Cerebellar cortex (tissue), 1 donor: ENCODE data around the gene HBB.
"Not testable (repeated sequence)": the region's sequence is repeated elsewhere in the genome, so short reads cannot be mapped to it uniquely, and the experiment has no call there.

Experiments used
- DNase-seq: peaks from one replicate; pipeline ENCODE4 v3.0.0-alpha.2; 2015; ENCODE audit warnings: low spot score

The HBB gene

GRCh38 chr11:5226732-5227310 lies at the start of gene HBB:
Gene HBB, minus strand, starts transcription at chr11:5227071. Its CDS starts 50 bp downstream, at chr11:5227021.
- no peak for DNase-seq

- no peak for DNase-seq
Observed at GRCh38 chr11:5275369-5276110, 48.7 kb upstream of the HBB start.

GRCh38 chr11:5274395-5274794 lies 47.5 kb upstream of the HBB start:
- DNase-seq, result no peak

- DNase-seq, result no peak
Observed at GRCh38 chr11:5272395-5273017, 45.6 kb upstream of the HBB start.

- DNase-seq, result no peak
Observed at GRCh38 chr11:5269715-5270147, 42.9 kb upstream of the HBB start, which contains the start of gene HBE1. Gene HBE1, minus strand, starts transcription at chr11:5269945. Its CDS starts 55 bp downstream, at chr11:5269890.

GRCh38 chr11:5267033-5267563 lies 40.2 kb upstream of the HBB start:
- no peak for DNase-seq

GRCh38 chr11:5266609-5267008 lies 39.7 kb upstream of the HBB start:
- DNase-seq, result no peak

- DNase-seq, result no peak
Observed at GRCh38 chr11:5265832-5266231, 39.0 kb upstream of the HBB start.

- no peak for DNase-seq
Observed at GRCh38 chr11:5258543-5259262, 31.8 kb upstream of the HBB start.

- DNase-seq, result no peak
Observed at GRCh38 chr11:5257296-5257695, 30.4 kb upstream of the HBB start.

- not testable (repeated sequence) for DNase-seq
Observed at GRCh38 chr11:5254646-5255413, 28.0 kb upstream of the HBB start, which contains the start of gene HBG2. Gene HBG2, minus strand, starts transcription at chr11:5254781. Its CDS starts 53 bp downstream, at chr11:5254728.

GRCh38 chr11:5254023-5254422 lies 27.2 kb upstream of the HBB start:
- not testable (repeated sequence) for DNase-seq

GRCh38 chr11:5253440-5253839 lies 26.6 kb upstream of the HBB start:
- not testable (repeated sequence) for DNase-seq

- DNase-seq, result no peak
Observed at GRCh38 chr11:5252919-5253265, 26.0 kb upstream of the HBB start.

GRCh38 chr11:5252192-5252918 lies 25.5 kb upstream of the HBB start:
- no peak for DNase-seq

- DNase-seq, result no peak
Observed at GRCh38 chr11:5251746-5252145, 24.9 kb upstream of the HBB start.

- no peak for DNase-seq
Observed at GRCh38 chr11:5250543-5251204, 23.8 kb upstream of the HBB start.

GRCh38 chr11:5249807-5250396 lies 23.0 kb upstream of the HBB start, which contains the start of gene HBG1:
Gene HBG1, minus strand, starts transcription at chr11:5249857. Its CDS starts 53 bp downstream, at chr11:5249804.
- DNase-seq, result not testable (repeated sequence)

- DNase-seq, result not testable (repeated sequence)
Observed at GRCh38 chr11:5248498-5248897, 21.6 kb upstream of the HBB start.
